A549 treated with DMSO at 1 μM for 4 hours (cell line): Measurements from ENCODE around the gene MEIS3. TPM values are rescaled to one million over a fixed set of nuclear protein-coding genes. Genes with fewer than 3 reads are reported as not detected.

Source experiments
- total RNA-seq: library from RNA; stranded (reverse); fragments of 200-300 nt; extraction: Qiagen RNA extraction; gene quantifications from 5 replicates; pipeline ENCODE4 v1.2.3, GENCODE V29; 2022; ENCODE audit warnings: low read depth

The MEIS3 gene
- total RNA-seq = 31.2 to 40.3 TPM (median 33.7 TPM) in 5 replicates

DNA sequence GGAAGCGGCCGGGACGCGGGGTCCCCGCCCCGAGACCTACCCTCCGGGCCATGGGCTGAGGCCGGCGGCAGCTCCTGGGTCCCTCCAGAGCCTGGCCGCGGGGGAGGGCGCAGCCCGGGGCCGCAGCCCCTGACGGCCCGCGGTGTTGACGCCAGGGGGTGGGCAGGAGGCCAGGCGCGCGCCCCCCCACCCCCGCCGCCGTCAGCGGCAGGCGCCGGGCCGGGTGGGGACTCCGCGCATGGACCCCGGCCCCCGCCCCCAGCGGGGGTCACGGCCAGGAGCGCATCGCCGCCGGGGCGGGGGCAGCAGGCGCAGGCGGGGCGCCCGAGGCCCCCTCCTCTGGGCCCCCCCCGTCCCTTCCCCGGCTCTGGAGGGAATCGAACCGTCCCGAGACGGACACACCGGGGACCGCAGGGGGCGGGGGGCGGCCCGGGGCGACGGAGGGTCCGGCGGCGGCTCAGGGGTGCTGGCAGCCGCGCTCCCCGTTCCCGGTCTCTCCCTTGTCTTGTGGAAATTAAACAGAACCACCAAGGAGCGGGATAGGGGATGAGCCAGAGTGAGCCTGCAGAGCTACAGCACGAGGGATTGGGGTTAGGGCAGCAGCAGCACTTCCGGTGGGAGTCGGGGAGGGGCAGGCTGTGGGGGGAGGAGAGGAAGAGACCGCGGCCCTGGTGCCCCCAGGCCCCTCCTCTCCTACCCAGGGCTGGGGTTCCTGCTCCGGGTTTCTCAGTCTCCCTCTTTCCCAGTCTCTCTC, at the start of gene MEIS3:
Gene MEIS3 (minus strand): TSS at position 498 of the 754 bp plus-strand sequence. CDS start 446 bp downstream, at position 52.

Other genes starting within 250 kb of the MEIS3 start
- 21.9 to 31.1 TPM (median 28.0 TPM) in 5 replicates for gene BBC3, start 188.3 kb downstream of the MEIS3 start, total RNA-seq
- 21.6 to 27.2 TPM (median 23.0 TPM) in 5 replicates for gene CCDC9, start 163.0 kb downstream of the MEIS3 start, total RNA-seq
- 4.4 to 10.3 TPM (median 8.8 TPM) in 5 replicates for gene INAFM1, start 144.6 kb downstream of the MEIS3 start, total RNA-seq
- 0.74 to 2.1 TPM (median 1.8 TPM) in 5 replicates for gene C5AR1, start 109.7 kb downstream of the MEIS3 start, total RNA-seq
- gene C5AR2, start 87.4 kb downstream of the MEIS3 start, total RNA-seq = 0.44 to 1.1 TPM (median 0.87 TPM) in 5 replicates
- 23.3 to 36.4 TPM (median 32.4 TPM) in 5 replicates for gene DHX34, start 70.2 kb downstream of the MEIS3 start, total RNA-seq
- 0.17 to 0.51 TPM (median 0.44 TPM) in 5 replicates for gene SLC8A2, start 52.4 kb upstream of the MEIS3 start, total RNA-seq
- 16.7 to 22.4 TPM (median 21.2 TPM) in 5 replicates for gene KPTN, start 64.7 kb upstream of the MEIS3 start, total RNA-seq
- 85.6 to 109 TPM (median 90.4 TPM) in 5 replicates for gene NAPA, start 95.5 kb upstream of the MEIS3 start, total RNA-seq
- not detected in 5 replicates for gene ZNF541, start 153.6 kb upstream of the MEIS3 start, total RNA-seq
- 12.5 to 17.2 TPM (median 12.7 TPM) in 5 replicates for gene BICRA, start 189.6 kb upstream of the MEIS3 start, total RNA-seq